Measurements from ENCODE around the gene FOXC2.
"Not testable (repeated sequence)": the region's sequence is repeated elsewhere in the genome, so short reads cannot be mapped to it uniquely, and the experiment has no call there.

The FOXC2 gene

DNA sequence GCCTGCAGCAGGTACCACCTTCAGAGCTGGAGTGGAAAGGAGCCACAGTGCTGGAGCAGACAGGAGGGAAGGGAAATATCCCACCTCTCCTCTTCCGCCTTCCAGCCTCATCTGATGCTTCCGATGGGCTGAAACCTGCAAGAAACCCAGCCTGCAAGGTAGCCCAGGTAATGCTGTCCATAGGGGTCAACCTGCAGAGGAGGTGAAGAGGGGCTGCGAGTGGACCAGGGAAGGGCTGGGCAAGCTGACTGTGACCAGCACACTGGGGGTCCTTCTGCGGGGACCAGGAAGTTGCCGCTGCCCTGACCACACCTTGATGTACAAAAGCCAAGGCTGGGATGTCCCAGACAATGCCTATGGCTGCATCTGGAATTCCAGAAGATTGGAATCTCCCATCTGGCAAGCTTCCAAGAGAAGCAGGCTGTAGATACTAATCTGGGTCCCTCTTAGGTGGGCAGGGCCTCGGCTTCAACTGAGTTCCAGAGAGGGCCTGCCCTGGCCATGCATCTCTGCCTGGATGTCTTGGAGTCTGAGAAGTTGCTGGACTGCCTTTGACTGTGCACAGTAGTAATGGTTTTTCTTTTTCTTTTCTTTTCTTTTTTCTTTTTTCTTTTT lies 17.5 kb downstream of the FOXC2 start:
- TF ChIP-seq CTCF (IDR thresholded peaks at IDR 0.05) (no peak), ZFX (IDR thresholded peaks at IDR 0.05; ENCODE audit: borderline replicate concordance) (no peak)
- H3K27ac ChIP-seq, result no peak overlapping the region

GRCh38 chr16:86584726-86585721 lies 18.4 kb downstream of the FOXC2 start:
- TF ChIP-seq CTCF (IDR thresholded peaks at IDR 0.05) (no peak), ZFX (IDR thresholded peaks at IDR 0.05; ENCODE audit: borderline replicate concordance) (no peak)
- H3K27ac ChIP-seq, result no peak overlapping the region

DNA sequence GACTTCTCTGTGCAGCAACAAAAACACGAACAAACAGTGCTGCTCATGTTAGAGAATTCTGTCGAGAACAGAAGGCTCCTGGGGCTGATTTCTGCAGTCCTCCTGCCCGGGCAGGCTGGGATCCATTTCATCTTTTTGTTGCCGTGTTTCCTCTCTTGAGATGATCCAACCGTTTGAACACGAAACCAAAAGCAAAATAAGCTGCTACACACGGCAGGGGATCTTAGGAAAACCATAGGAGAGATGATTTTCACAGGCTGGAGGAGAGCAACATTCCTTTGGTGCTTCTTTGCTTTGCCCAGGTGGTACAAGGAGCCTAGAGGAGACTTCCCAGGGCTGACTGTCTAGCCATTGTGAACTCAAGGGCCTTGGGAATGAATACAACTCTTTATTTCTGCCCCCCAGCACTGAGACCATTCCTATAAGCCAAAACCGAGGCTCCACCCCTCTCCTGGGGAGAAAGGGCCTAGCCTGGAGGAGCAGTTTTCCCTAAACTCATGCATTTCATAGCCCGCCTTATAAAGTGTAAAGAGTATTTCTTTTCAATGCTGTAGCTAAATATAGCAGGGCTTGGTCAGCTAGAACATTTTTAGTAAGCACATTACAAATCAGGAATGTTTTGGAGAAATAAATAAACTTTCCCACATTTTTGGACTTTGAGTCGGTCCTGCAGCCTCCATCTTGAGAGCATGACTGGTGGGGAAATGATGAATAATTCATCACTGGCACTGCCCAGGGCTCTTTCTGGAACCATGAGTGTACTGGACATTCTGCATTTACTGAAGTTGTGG lies 19.4 kb downstream of the FOXC2 start:
- no peak overlapping the region for H3K27ac ChIP-seq
- TF ChIP-seq CTCF (IDR thresholded peaks at IDR 0.05), result no peak
- TF ChIP-seq ZFX (IDR thresholded peaks at IDR 0.05; ENCODE audit: borderline replicate concordance), result no peak

- H3K27ac ChIP-seq, result no peak overlapping the region
- no peak for TF ChIP-seq ZFX (IDR thresholded peaks at IDR 0.05; ENCODE audit: borderline replicate concordance)
These were observed 20.9 kb downstream of the FOXC2 start for GRCh38 chr16:86587487-86587886.

GRCh38 chr16:86587955-86588354 lies 21.3 kb downstream of the FOXC2 start:
- not testable (repeated sequence) for H3K27ac ChIP-seq

DNA sequence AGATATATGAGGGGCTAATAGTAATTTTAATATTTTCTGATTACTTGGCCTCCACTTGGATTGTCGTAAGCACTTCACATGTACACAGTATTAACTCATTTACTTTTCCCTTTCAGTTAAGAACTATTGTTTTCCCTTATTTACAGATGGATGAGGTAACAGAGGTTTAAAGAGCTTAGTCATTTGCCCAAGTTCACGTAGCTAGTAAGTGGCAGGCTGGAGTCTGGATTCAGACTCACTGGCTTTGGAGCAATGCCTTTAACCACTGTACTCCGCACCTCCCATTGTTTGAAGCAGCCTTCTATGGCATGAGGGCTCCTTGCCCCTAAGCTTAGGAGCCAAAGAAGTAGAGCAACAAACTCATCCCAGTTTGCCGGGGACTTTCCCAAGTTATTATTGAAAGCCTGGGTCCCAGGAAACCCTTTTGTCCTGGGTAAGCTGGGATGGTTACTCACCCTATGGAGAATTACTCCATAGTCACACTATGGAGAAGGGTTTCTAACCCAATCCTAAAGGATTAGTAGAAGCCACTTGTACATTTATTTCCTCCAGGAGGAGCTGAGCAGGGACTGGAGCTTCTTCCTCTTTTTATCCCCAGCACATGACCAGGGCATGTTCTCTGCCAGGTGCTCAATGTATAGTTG lies 24.0 kb downstream of the FOXC2 start:
- TF ChIP-seq ZFX (IDR thresholded peaks at IDR 0.05; ENCODE audit: borderline replicate concordance), result no peak
- TF ChIP-seq CTCF (IDR thresholded peaks at IDR 0.05), result no peak
- no peak overlapping the region for H3K27ac ChIP-seq

DNA sequence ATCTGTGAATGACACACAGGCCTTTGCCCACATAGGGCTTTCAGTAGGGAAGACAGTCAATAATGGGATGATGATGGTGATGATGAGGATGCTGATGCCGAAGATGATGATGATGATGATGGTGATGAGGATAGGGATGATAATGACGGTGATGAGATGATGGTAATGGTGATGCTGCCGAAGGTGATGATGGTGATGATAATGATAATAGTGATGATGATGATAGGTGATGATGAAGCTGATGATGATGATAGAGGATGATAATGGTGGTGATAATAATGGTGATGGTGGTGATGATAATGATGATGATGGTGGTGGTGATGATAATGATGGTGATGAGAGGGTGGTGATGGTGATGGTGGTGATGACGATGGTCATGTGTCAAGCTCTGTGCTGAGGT lies 24.6 kb downstream of the FOXC2 start:
- TF ChIP-seq CTCF (IDR thresholded peaks at IDR 0.05) (no peak), ZFX (IDR thresholded peaks at IDR 0.05; ENCODE audit: borderline replicate concordance) (no peak)
- no peak overlapping the region for H3K27ac ChIP-seq
